ENCODE results near the gene HDAC5.

HDAC5 gene

GRCh38 chr17:44091200-44091997 lies 32.0 kb downstream of the HDAC5 start:
- no peak overlapping the region for H3K4me3 ChIP-seq (ENCODE audit: low read depth, low read length)

DNA sequence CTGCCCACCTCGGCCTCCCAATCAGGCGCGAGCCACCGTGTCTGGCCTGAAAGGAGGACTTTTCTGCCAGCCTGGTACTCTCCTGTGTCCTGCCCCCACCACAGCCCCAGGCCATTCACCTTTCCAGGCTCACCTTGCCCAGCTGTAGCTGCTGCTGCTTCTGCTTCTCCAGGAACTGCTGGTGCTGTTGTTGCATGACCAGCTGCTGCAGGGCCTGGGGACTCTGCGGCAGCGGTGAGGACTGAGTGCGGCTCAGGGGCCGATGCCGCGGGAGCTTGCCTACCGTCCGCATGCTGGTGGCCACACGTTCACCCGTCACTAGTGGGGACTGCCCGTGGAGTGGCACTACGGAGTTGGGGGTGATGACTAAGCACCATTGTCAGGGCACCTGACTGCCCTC lies 35.2 kb downstream of the HDAC5 start:
- no peak overlapping the region for H3K4me3 ChIP-seq (ENCODE audit: low read depth, low read length)

- H3K4me3 ChIP-seq (ENCODE audit: low read depth, low read length), result peak overlapping the region; percentile 27
Observed at GRCh38 chr17:44087319-44087718, 36.1 kb downstream of the HDAC5 start.

GRCh38 chr17:44086364-44087311 lies 36.8 kb downstream of the HDAC5 start:
- H3K4me3 ChIP-seq (ENCODE audit: low read depth, low read length), result peak overlapping the region; percentile 27

GRCh38 chr17:44085908-44086307 lies 37.5 kb downstream of the HDAC5 start:
- H3K4me3 ChIP-seq (ENCODE audit: low read depth, low read length), result no peak overlapping the region

DNA sequence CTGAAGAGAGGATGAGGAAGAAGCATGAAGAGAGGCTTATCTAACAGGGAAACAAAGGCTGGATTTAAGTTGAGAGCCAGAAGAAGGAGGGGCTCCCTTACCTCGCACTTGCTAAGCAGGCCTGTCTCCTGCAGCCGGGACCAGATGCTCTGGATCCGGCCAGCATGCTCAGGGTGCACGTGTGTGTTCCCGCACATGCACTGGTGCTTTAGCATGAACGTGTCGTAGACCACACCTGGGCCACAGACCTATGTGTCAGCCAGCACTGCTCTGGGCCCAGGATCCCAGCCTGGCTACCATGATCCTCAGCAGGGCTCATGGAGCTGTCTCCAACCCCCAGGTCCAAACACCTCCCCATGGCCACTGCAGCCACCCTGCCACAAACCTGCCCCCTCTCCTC lies 38.5 kb downstream of the HDAC5 start:
- H3K4me3 ChIP-seq (ENCODE audit: low read depth, low read length), result no peak overlapping the region

GRCh38 chr17:44084131-44084538 lies 39.3 kb downstream of the HDAC5 start:
- H3K4me3 ChIP-seq (ENCODE audit: low read depth, low read length), result no peak overlapping the region

GRCh38 chr17:44083250-44083849 lies 40.1 kb downstream of the HDAC5 start:
- H3K4me3 ChIP-seq (ENCODE audit: low read depth, low read length), result no peak overlapping the region

- no peak overlapping the region for H3K4me3 ChIP-seq (ENCODE audit: low read depth, low read length)
Observed at GRCh38 chr17:44082256-44082927, 41.0 kb downstream of the HDAC5 start.

DNA sequence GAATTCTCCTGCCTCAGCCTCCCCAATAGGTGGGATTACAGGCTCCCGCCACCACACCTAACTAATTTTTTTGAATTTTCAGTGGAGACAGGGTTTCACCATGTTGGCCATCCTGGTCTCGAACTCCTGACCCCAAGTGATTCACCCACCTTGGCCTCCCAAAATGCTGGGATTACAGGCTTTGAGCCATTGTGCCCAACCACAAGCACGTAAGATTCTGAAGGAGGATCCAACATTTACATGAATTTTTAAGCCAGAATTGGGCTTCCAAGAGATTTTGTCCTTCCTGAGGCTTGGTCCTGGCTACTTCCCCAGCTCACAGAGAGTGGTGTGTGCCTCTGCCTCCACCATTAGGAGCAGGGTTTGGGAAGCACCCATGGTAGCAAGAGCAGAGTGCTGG lies 41.8 kb downstream of the HDAC5 start:
- H3K4me3 ChIP-seq (ENCODE audit: low read depth, low read length), result no peak overlapping the region

DNA sequence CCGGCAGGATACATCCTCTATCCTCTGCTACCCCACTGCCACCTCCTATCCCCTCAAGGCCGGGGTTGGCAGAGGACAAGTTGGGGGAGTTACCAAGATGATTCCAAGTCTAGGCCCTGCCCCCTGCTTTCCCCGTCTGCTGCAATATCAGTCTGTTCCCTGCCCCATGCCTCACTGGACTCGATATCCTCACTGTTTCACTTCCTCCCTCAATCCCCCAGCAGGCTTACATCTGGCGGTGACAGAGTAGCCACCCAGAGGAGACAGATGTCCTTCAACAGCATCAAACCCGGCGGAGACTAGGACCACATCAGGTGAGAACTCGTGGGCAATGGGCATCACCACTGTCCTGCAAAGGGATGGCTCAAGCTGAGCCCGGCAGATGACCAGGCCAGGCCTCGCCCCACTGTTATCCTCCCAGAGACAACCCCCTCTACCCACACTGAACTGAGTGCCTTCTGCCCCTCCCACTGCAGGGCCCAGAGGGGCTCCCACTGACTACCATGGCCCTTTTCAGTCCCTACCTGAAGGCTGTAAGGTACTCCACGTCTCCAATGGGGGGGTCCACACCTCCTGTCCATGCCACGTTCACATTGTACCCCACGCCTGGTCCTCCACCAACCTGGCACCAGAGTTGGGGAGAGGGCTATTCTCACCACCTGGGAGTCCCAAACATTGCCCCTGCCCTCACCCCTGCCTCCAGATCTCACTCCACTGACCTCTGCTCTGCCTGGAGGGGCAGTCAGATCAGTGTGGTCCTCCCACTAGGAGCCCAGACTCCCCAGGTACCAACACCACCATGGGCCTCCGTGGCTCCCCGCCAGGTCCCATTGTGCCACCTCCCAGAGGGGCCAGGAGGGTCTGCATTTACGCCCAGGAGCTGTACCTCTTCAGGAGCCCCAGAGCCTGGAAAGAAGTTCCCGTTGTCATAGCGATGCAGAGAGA lies 43.3 kb downstream of the HDAC5 start:
- H3K4me3 ChIP-seq (ENCODE audit: low read depth, low read length), result no peak overlapping the region

DNA sequence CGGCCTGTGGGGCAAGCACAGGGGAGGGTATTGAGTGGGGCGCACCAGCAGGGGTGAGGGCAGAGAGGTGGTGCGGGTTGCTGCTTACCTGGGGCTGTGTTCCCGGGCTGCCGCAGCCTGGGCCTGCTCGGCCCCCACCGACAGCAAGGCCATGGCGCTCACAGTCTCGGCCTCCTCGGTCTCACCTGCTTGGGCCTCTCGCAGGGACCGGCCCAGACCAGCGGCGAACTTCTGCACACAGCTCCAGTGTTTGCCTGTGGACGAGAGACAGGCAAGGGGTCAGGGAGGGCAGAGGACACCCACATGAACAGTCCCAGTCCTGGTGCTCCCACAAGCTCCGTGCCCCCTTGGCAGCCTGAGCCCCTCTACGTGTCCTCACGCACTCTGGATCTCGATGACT lies 45.0 kb downstream of the HDAC5 start:
- no peak overlapping the region for H3K4me3 ChIP-seq (ENCODE audit: low read depth, low read length)

DNA sequence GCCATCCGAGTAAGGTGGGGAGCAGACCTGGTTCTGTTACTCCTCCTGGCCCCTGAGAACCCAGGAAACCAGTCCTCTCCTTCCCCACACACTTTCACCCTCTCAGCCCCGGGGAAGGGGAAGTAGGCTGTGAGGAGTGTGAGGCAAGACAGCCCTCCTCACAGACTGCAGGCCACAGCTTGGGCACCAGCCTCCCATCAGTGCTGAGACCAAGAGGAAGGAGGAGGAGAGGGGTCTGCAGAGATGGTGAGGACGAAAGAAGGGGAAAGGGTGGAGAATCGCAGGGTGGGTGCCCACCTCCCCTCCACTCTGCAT lies 45.9 kb downstream of the HDAC5 start:
- H3K4me3 ChIP-seq (ENCODE audit: low read depth, low read length), result no peak overlapping the region

DNA sequence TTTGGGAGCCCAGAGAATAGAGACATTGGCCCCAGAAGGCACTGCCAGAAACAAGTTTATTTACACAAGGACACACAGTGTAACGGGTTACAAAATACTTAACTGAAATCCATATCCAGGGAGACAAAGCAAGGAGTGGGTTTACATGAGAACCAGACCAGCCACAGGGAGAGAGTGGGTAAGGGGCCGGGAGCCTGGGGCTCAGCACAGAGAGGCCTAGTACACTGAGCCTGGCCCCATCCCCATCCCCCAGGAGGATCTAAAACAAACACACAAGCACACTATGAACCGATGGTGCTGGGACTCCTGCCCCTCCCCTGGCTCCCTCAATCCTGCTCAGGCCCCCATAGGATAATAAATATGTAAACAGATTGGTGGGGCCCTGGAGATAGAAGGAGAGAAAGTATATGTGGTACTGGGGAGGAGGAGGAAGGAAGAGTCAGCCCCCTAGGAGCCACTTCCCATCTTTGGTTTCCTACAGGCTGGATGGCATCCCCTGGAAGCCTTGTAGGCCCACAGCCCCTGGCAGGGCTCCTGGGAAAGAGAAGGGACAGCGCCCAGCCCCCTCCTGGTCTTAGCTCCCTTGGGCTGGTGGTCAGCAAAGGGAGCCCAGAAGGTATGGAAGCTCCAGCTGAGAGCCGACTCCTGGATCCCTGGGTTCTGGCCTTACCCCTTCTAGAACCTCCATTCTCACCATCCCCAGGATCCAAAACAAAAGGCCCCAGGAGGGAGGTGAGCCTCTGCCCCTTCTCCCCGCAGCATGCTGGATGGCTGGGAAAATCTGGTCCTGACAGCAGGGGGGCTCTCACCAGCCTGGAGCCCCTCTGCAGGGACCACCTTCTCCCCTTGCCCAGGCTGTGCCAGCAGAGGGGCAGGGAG lies 46.5 kb downstream of the HDAC5 start:
- H3K4me3 ChIP-seq (ENCODE audit: low read depth, low read length), result no peak overlapping the region

DNA sequence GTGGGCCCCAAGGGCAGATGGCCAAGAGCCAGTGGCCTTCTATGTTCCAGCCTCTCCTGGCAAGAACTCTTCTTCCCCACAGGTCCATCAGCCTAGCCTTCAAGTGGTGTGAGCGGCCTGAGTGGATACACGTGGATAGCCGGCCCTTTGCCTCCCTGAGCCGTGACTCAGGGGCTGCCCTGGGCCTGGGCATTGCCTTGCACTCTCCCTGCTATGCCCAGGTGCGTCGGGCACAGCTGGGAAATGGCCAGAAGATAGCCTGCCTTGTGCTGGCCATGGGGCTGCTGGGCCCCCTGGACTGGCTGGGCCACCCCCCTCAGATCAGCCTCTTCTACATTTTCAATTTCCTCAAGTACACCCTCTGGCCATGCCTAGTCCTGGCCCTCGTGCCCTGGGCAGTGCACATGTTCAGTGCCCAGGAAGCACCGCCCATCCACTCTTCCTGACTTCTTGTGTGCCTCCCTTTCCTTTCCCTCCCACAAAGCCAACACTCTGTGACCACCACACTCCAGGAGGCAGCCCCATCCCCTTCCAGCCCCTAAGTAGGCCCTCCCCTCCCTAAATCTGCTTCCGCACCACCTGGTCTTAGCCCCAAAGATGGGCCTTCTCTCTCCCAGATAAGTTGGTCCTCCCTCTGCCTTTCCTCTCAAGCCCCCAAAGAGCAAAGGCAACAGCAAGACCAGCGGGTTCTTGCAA lies 47.7 kb downstream of the HDAC5 start:
- no peak overlapping the region for H3K4me3 ChIP-seq (ENCODE audit: low read depth, low read length)

- H3K4me3 ChIP-seq (ENCODE audit: low read depth, low read length), result no peak overlapping the region
Observed at GRCh38 chr17:44074911-44075285, 48.5 kb downstream of the HDAC5 start.

DNA sequence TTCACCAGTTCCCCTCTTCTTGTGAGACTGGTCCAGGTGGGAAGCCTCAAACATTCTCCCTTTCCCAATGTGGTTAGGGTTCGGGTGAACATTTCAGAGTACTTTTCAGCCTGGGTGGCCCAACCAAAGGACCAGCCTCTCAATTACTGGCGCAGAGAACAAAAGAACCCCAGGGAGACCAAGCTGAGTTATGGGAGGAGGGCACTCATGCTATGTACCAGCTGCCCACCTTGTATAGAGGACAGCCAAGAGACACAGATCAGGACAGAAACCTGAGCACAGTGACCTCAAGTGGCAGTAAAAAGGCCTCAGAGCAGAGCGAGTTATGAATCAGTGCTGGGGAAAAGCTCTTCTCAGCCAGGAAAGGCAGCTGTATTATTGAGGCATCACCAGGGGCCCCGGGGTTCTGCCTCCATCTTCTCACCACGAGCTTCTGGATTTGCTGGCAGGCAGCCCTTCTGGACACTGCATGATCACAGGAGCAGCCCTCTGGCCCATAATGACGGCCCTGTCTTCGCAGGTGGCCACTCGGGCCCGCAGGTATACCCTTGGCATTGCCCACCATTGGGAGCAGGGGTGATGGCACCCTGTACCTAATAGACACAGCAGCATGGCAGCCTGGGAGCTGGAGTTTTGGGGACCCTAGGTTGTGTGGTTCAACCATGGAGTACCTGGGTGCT lies 49.1 kb downstream of the HDAC5 start:
- no peak overlapping the region for H3K4me3 ChIP-seq (ENCODE audit: low read depth, low read length)

DNA sequence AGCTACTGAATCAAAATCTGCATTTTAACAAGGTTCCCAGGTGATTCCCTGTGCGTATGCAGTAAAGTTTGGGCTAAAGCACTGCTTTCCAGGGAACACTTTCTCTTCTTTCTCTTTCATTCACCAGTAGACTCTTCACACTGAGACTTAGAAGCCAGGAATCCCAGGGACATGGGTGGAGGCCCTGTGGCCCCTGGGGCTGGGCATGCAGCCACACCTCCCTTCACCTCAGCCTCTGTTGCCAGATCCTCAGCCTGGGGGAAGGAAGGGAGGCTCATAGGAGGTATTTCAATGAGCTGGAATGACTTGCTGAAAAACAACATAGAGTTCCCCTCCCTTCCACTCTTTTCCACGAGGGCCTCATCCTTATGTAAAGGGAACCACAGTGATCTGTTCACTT lies 51.7 kb downstream of the HDAC5 start:
- H3K4me3 ChIP-seq (ENCODE audit: low read depth, low read length), result peak overlapping the region; percentile 94
